Kidney epithelial cell (primary cell): ENCODE data around the gene PRR15L. TPM values are rescaled to one million over a fixed set of nuclear protein-coding genes. Genes with fewer than 3 reads are reported as not detected.
"Not testable (repeated sequence)": the region's sequence is repeated elsewhere in the genome, so short reads cannot be mapped to it uniquely, and the experiment has no call there.

Experiments used
- DNase-seq: peaks from one replicate; pipeline ENCODE4 v3.0.0-alpha.2; 2010; ENCODE audit warnings: low read depth
- H3K27me3 ChIP-seq: 2 replicates; pipeline ENCODE4 v1.6.0; 2011; ENCODE audit warnings: low read length; ENCODE audit not compliant: control insufficient read depth, insufficient read depth
- H3K36me3 ChIP-seq: 2 replicates; pipeline ENCODE4 v1.5.1; 2011; ENCODE audit warnings: low read length; ENCODE audit not compliant: control insufficient read depth, insufficient read depth
- H3K4me3 ChIP-seq: 2 replicates; pipeline ENCODE4 v1.5.1; 2011; ENCODE audit warnings: low read depth, mild to moderate bottlenecking, control low read depth, low read length
- total RNA-seq: library from RNA; depleted of rRNA; stranded (reverse); fragments of >200 nt; gene quantifications from 2 replicates; pipeline ENCODE4 v1.2.3, GENCODE V29; 2015
- TF ChIP-seq, protein P1 (sequence below): IDR thresholded peaks from 2 replicates; pipeline ENCODE4 v1.5.1; 2011; ENCODE audit warnings: mild to moderate bottlenecking, moderate library complexity, low read length, control low read depth, inconsistent platforms; ENCODE audit not compliant: insufficient read depth, poor library complexity, severe bottlenecking

Gene PRR15L
- total RNA-seq, 1 donor from 2014 or later, result 0.92 TPM

GRCh38 chr17:47990962-47991731 is 33.5 kb upstream of the PRR15L start:
- H3K27me3 ChIP-seq, result no peaks in the 10 kb centered on the region
- TF ChIP-seq, protein P1, sequence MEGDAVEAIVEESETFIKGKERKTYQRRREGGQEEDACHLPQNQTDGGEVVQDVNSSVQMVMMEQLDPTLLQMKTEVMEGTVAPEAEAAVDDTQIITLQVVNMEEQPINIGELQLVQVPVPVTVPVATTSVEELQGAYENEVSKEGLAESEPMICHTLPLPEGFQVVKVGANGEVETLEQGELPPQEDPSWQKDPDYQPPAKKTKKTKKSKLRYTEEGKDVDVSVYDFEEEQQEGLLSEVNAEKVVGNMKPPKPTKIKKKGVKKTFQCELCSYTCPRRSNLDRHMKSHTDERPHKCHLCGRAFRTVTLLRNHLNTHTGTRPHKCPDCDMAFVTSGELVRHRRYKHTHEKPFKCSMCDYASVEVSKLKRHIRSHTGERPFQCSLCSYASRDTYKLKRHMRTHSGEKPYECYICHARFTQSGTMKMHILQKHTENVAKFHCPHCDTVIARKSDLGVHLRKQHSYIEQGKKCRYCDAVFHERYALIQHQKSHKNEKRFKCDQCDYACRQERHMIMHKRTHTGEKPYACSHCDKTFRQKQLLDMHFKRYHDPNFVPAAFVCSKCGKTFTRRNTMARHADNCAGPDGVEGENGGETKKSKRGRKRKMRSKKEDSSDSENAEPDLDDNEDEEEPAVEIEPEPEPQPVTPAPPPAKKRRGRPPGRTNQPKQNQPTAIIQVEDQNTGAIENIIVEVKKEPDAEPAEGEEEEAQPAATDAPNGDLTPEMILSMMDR, result no peak
- DNase-seq, result no peak
- no peak overlapping the region for H3K4me3 ChIP-seq
- no peaks in the 10 kb centered on the region for H3K36me3 ChIP-seq

DNA sequence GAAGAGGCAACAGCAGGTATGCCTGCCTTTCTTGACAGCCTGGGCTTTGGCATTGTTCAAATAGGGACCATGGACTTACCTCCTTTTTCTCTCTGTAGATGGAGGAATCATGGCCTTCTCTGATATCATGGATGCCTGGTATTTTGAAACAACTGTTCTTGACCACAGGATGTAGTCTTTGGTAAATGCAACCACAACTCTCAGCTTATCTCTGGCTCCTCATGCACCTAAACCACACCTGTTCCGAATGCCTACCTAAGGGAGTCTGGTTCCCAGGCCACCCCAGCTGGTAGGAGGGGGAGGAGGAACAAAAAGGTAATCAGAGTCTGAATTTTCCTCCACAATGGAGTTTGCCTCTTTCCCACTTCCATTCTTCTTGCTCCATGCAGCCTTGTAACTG is 32.0 kb upstream of the PRR15L start:
- TF ChIP-seq, protein P1, result no peak
- no peak for DNase-seq
- no peaks in the 10 kb centered on the region for H3K36me3 ChIP-seq
- no peaks in the 10 kb centered on the region for H3K27me3 ChIP-seq
- H3K4me3 ChIP-seq, result no peak overlapping the region

GRCh38 chr17:47989159-47989558 is 31.5 kb upstream of the PRR15L start:
- no peak overlapping the region for H3K4me3 ChIP-seq
- H3K27me3 ChIP-seq, result no peaks in the 10 kb centered on the region
- H3K36me3 ChIP-seq, result no peaks in the 10 kb centered on the region
- TF ChIP-seq, protein P1, result no peak
- DNase-seq, result no peak

- H3K4me3 ChIP-seq, H3K27me3 ChIP-seq, H3K36me3 ChIP-seq, DNase-seq: not testable (repeated sequence)
Observed at GRCh38 chr17:47988445-47988844, 30.8 kb upstream of the PRR15L start.

DNA sequence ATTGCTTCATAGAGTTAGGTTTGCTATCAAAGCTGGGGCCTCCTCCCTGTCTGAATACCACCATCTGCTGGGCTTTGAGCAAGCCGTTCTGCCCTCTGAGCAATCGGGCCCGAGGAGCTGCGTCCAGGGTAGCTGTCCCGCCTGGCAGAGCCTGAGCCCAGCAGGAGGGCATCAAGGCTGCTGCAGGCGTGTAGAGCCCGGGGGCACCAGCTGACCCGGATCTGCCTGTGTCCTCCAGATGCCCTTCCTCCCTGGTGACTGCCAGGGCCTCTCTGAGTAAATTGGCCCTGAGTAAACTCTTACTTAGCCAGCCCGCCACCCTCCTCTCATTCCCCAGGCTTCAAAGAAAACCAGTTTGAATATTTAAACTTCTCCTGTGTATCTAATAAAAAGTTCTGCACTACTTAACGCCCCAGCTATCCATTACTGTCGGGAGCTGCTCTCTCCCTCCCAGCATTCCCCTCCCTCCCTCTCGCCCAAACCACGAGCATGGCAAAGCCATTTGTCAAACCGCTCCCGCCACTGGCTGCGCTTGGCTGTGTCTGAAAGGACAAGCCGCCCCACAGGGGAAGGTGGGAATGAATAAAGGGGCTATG is 29.7 kb upstream of the PRR15L start:
- no peak overlapping the region for H3K4me3 ChIP-seq
- TF ChIP-seq, protein P1, result no peak
- no peaks in the 10 kb centered on the region for H3K27me3 ChIP-seq
- no peak for DNase-seq
- H3K36me3 ChIP-seq, result peaks cover 3% of the 10 kb centered on the region

DNA sequence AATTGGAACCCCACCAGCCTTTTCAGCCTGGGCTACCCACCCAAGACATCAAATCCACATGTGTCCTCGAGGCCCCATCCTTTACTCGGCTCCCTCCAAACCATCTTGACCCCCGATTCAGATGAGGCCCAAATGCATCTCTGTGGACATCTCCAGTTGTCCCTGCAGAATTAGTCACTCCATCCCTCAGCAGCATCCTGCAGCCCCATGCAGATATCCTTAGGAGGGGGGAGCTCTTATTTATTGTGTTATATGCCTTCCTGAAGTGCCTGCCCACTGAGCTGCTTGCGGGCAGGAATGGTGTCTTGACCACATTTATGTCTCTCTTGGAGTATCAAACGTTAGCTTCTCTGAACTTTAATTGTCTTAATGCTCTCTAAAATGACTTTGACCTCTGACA is 28.8 kb upstream of the PRR15L start:
- H3K4me3 ChIP-seq, result no peak overlapping the region
- no peak for DNase-seq
- TF ChIP-seq, protein P1, result no peak
- H3K36me3 ChIP-seq, result peaks cover 3% of the 10 kb centered on the region
- H3K27me3 ChIP-seq, result no peaks in the 10 kb centered on the region
